Measurements from ENCODE around the gene PRLH. TPM values are rescaled to one million over a fixed set of nuclear protein-coding genes. Genes with fewer than 3 reads are reported as not detected.

The PRLH gene
- not detected for total RNA-seq

- no peak for DNase-seq (ENCODE audit: low spot score)
Observed at GRCh38 chr2:237566401-237567235, at the start of gene PRLH. TSS of gene PRLH (plus strand) at chr2:237566574. CDS start at chr2:237566574, 0 bp downstream.

- DNase-seq (ENCODE audit: low spot score): no peak
Observed at GRCh38 chr2:237517163-237517562, 49.2 kb upstream of the PRLH start.

GRCh38 chr2:237517990-237518389 is 48.4 kb upstream of the PRLH start:
- DNase-seq (ENCODE audit: low spot score): no peak

- no peak for DNase-seq (ENCODE audit: low spot score)
Observed at GRCh38 chr2:237519506-237520245, 46.7 kb upstream of the PRLH start.

GRCh38 chr2:237520290-237520689 is 46.1 kb upstream of the PRLH start:
- no peak for DNase-seq (ENCODE audit: low spot score)

GRCh38 chr2:237524631-237525030 is 41.7 kb upstream of the PRLH start:
- DNase-seq (ENCODE audit: low spot score): no peak

GRCh38 chr2:237525559-237526157 is 40.7 kb upstream of the PRLH start:
- DNase-seq (ENCODE audit: low spot score): no peak

- DNase-seq (ENCODE audit: low spot score): no peak
Observed at GRCh38 chr2:237527233-237527632, 39.1 kb upstream of the PRLH start.

DNA sequence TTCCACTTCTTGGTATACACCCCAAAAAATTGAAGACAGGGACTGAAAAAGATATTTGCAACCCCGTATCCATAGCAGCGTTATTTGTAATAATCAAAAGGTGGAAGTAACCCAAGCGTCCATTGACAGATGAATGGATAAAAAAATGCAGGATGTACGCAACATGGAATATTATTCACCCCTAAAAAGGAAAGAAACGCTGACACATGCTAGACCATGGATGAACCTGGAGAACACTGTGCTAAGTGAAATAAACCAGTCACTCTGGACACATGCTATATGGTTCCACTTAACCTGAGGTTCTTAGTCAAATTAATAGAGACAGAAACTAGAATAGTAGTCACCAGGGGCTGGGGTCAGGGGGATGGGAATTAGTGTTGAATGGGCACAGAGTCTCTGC is 38.6 kb upstream of the PRLH start:
- DNase-seq (ENCODE audit: low spot score): no peak

DNA sequence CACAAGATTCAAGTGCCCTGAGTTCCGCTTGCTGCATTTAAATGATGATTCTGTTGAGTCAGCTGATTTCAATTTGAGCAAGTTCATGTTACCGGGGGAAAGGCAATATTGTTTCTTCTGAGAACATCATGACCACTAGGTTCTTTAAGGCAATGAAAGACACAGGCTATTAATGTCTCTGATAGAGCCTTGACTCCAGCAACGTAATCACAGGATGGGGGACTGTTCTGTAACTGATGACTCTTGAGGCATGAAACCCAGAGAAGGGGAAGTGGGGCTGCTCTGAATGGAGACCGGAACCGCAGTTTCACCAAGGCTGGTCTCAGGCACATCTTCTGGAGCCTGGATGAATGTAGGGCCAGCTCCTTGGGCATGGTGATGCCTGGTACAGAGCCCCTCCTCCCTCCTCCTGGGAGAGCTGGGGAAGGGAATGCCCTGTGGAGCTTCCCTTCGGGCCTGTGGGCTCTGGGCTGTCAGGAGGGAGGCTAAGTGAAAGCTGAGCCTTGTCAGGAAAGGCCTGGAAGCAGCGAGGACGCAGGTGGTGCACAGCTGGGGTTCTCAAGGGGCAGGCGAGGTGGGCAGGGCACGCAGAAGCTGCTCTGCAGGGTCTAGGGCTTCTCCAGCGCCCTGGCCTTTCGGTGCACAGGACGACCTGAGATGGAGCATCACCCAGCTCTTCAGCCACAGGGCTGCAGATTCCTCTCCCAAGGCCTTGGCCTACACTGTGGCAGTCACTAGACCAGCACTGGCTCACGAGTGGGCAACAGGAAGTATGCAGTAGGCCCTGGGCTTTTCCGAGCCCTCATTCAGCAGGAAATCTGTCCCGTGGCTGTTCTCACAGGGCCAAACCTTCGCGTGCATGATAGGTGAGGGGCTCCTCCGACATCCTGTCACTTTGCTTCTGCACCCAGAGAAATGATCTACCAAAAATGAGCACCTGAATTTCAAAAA is 36.6 kb upstream of the PRLH start:
- no peak for DNase-seq (ENCODE audit: low spot score)

DNA sequence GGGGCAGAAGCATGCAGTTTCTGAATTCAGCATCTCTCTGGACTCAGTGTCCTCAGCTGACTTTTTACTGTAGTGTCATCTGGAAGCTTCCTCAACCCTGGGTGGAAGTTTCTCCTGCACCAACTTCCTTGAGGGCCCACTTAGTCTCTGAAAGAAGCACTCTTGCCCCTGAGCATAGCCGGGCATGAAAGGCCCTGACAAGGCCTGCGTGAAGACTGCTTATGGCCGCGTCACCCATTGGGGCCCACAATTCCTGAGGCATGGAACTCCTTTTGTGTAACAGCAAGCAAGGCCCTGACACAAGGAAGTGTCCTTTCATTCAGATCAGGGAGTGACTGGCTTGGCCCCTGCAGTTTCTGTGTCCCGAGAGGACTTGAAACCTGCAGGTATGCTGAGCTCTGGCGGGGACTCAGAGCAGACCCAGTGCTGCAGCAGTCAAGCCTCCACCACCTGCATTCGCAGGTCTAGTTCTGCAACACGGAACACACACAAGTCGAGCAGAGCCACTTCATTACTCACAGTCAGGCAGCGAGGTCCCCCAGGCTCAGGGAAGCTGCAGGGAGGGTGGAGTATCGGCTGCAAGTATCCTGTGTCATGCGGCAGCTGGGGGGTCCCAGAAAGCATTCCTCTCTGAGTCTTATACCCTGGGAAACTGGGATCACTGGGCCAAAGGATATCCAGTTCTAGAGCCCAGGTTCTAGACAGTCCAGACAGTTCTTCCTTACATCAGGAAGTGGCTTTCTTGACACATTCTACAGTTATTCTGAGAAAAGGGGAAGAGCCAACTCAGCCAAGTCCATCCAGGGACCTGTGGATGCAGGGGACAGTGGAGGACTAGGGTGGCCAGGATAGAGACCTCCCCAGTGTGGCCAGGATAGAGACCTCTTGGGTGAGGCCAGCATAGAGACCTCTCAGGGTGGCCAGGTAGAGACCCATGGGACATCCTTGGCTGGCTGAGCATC is 35.6 kb upstream of the PRLH start:
- DNase-seq (ENCODE audit: low spot score): no peak

DNA sequence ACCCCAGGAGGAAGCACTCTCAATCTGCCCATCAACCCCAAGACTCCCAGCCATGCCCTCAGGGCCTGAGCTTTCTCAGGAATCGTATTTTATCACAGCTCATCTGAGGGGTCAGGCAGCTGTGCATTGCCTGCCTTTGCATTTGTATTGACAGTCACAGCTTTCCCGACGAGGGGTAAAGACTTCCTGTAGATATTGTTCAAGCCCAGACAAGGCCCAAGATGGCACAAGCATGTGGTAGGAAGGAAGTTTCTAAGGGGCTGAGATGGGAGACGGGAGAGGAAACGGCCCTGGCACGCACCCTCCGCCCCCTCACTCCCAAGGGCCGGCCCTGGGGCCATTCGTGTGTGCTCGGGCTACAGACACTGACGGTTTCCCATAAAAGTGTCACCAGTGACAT is 34.2 kb upstream of the PRLH start:
- no peak for DNase-seq (ENCODE audit: low spot score)

- no peak for DNase-seq (ENCODE audit: low spot score)
Observed at GRCh38 chr2:237533668-237534161, 32.7 kb upstream of the PRLH start.

DNA sequence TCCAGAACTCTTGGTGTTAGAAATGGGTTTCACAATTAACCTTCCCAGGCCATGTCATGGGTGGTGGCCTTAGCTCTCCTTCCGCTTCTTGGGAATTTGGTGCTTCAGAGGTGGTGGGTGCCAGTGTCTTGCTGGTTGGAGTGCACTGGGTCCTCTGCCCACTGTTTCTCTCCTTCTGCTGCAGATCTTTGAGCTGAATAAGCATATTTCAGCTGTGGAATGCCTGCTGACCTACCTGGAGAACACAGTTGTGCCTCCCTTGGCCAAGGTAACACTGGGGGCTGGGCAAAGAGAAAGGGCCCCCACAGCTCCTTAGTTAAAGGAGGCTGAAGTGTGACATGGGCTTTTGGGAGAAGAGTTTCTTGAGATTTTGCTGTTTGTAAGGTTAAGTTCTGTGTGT is 32.0 kb upstream of the PRLH start:
- no peak for DNase-seq (ENCODE audit: low spot score)

- no peak for DNase-seq (ENCODE audit: low spot score)
Observed at GRCh38 chr2:237535385-237536082, 30.8 kb upstream of the PRLH start.

DNA sequence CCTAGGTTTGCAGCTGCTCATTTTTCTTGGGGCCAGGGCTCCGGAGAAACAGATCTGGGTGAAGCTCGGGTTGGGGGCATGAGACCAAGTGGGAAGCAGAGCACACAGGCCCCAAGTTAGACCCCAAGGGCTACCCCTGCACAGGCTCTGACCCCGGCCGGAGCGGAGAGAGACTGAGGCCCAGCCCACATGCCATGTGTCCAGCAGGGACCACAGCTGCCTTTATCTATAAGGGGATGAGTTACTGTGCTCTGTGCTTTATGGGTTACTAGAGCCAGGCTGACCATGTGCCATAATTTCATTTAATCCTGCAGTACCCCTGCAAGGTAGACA is 30.3 kb upstream of the PRLH start:
- no peak for DNase-seq (ENCODE audit: low spot score)

GRCh38 chr2:237536617-237537016 is 29.8 kb upstream of the PRLH start:
- no peak for DNase-seq (ENCODE audit: low spot score)

GRCh38 chr2:237538001-237538720 is 28.2 kb upstream of the PRLH start:
- DNase-seq (ENCODE audit: low spot score): no peak

GRCh38 chr2:237538901-237539300 is 27.5 kb upstream of the PRLH start:
- no peak for DNase-seq (ENCODE audit: low spot score)
